Tibial nerve (tissue), 4 donors: ENCODE data around the gene ATP5MC3. TPM values are rescaled to one million over a fixed set of nuclear protein-coding genes. Genes with fewer than 3 reads are reported as not detected.

Experiments
- DNase-seq, 2 donors: peaks; one replicate each; pipeline ENCODE4 v3.0.0-alpha.2; 2019; ENCODE audit warnings: low spot score in 2 of 2
- H3K27ac ChIP-seq, 4 donors: fragments of 200-600 bp; sonication (generic) in 3 of 4; one replicate each; pipeline ENCODE4 v1.5.1; 2017 to 2019; ENCODE audit warnings: mild to moderate bottlenecking in 1 of 4
- H3K27me3 ChIP-seq, 2 donors: fragments of 200-600 bp; sonication (generic) in 1 of 2; one replicate each; pipeline versions ENCODE4 v1.5.1 to v1.6.0; 2017 to 2019
- H3K36me3 ChIP-seq, 3 donors: fragments of 200-600 bp; sonication (generic); one replicate each; pipeline ENCODE4 v1.5.1; 2018 to 2019
- H3K4me1 ChIP-seq, 4 donors: fragments of 200-600 bp; sonication (generic) in 3 of 4; one replicate each; pipeline ENCODE4 v1.5.1; 2017 to 2019
- H3K4me3 ChIP-seq, 4 donors: fragments of 200-600 bp; sonication (generic) in 3 of 4; one replicate each; pipeline ENCODE4 v1.5.1; 2017 to 2019; ENCODE audit warnings: mild to moderate bottlenecking in 1 of 4, moderate library complexity in 1 of 4
- H3K9me3 ChIP-seq, 4 donors: fragments of 200-600 bp; sonication (generic) in 3 of 4; one replicate each; pipeline ENCODE4 v1.5.1; 2017 to 2019
- EP300 ChIP-seq, 2 donors: sonication (generic); formaldehyde crosslinking; IDR thresholded peaks; one replicate each; pipeline ENCODE4 v1.6.1; 2017; ENCODE audit warnings: antibody characterized with exemption in 2 of 2, mild to moderate bottlenecking in 1 of 2
- POLR2A ChIP-seq, 2 donors: fragments of 450-650 bp; IDR thresholded peaks; one replicate each; pipeline ENCODE4 v1.6.1; 2017; ENCODE audit warnings: antibody characterized with exemption in 2 of 2, mild to moderate bottlenecking in 2 of 2, moderate library complexity in 2 of 2
- WGBS, 2 donors: methylation state at CpG; one replicate each; pipeline ENCODE4 v1.1.5; 2018; 5-methylcytosine and 5-hydroxymethylcytosine counted together
- total RNA-seq, 4 donors: library from RNA; depleted of rRNA; stranded (reverse); fragments of >200 nt; gene quantifications; one replicate each; pipeline ENCODE4 v1.1.0, GENCODE V29; 2016
- TF ChIP-seq, protein P1 (sequence below), 5 experiments: fragments of 200-600 bp in 3 of 5; fragments of 450-650 bp in 2 of 5; sonication (generic) in 3 of 5; IDR thresholded peaks; one replicate each; pipeline ENCODE4 v1.5.1; 2016 to 2019; ENCODE audit warnings: antibody characterized with exemption in 5 of 5, mild to moderate bottlenecking in 3 of 5, moderate library complexity in 2 of 5

The ATP5MC3 gene
- total RNA-seq, 4 donors from 2014 or later: 47.3 to 103 (median 74.2) TPM

- Histone ChIP-seq H3K36me3 (no peaks in the 10 kb centered on the region), H3K4me1 (peaks cover 0 to 38% (median 3%) of the 10 kb centered on the region in 4 donors)
- 96 to 98% methylated on average over 8 of the region's 8 CpGs for WGBS, 2 donors
These were observed 17.3 kb downstream of the ATP5MC3 start for GRCh38 chr2:175164235-175164634.

GRCh38 chr2:175158894-175159293 lies 22.6 kb downstream of the ATP5MC3 start:
- H3K9me3 ChIP-seq: no peaks in the 10 kb centered on the region
- DNase-seq: no peak
- no peak overlapping the region for H3K4me3 ChIP-seq
- WGBS, 2 donors: 85% methylated on average over 4 of the region's 4 CpGs
- H3K27ac ChIP-seq: no peak overlapping the region
- no peaks in the 10 kb centered on the region for H3K36me3 ChIP-seq
- no peak for TF ChIP-seq EP300 (IDR thresholded peaks at IDR 0.05)
- no peak for TF ChIP-seq POLR2A (IDR thresholded peaks at IDR 0.05)
- TF ChIP-seq, protein P1, sequence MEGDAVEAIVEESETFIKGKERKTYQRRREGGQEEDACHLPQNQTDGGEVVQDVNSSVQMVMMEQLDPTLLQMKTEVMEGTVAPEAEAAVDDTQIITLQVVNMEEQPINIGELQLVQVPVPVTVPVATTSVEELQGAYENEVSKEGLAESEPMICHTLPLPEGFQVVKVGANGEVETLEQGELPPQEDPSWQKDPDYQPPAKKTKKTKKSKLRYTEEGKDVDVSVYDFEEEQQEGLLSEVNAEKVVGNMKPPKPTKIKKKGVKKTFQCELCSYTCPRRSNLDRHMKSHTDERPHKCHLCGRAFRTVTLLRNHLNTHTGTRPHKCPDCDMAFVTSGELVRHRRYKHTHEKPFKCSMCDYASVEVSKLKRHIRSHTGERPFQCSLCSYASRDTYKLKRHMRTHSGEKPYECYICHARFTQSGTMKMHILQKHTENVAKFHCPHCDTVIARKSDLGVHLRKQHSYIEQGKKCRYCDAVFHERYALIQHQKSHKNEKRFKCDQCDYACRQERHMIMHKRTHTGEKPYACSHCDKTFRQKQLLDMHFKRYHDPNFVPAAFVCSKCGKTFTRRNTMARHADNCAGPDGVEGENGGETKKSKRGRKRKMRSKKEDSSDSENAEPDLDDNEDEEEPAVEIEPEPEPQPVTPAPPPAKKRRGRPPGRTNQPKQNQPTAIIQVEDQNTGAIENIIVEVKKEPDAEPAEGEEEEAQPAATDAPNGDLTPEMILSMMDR (IDR thresholded peaks at IDR 0.05): no peak
- peaks cover 0 to 16% (median 3%) of the 10 kb centered on the region in 4 donors for H3K4me1 ChIP-seq
- H3K27me3 ChIP-seq: no peaks in the 10 kb centered on the region

More at GRCh38 chr2:175164235-175164634, 17.3 kb downstream of the ATP5MC3 start:
- no peaks in the 10 kb centered on the region for H3K27me3 ChIP-seq
- H3K9me3 ChIP-seq: no peaks in the 10 kb centered on the region
- no peak for TF ChIP-seq EP300 (IDR thresholded peaks at IDR 0.05)
- TF ChIP-seq, protein P1 (IDR thresholded peaks at IDR 0.05): no peak
- H3K4me3 ChIP-seq: no peak overlapping the region
- no peak for DNase-seq
- H3K27ac ChIP-seq: no peak overlapping the region

GRCh38 chr2:175156534-175156933 lies 25.0 kb downstream of the ATP5MC3 start:
- TF ChIP-seq POLR2A (IDR thresholded peaks at IDR 0.05): no peak
- TF ChIP-seq, protein P1 (IDR thresholded peaks at IDR 0.05): no peak
- no peak for TF ChIP-seq EP300 (IDR thresholded peaks at IDR 0.05)
- 62 to 73% methylated on average over 5 of the region's 5 CpGs for WGBS, 2 donors

GRCh38 chr2:175154661-175155082 lies 26.8 kb downstream of the ATP5MC3 start:
- Histone ChIP-seq H3K4me3 (no peak overlapping the region), H3K36me3 (peaks cover 0 to under 1% (median 0%) of the 10 kb centered on the region in 3 donors), H3K4me1 (peaks cover 0 to 12% (median 3%) of the 10 kb centered on the region in 4 donors), H3K27me3 (no peaks in the 10 kb centered on the region), H3K9me3 (no peaks in the 10 kb centered on the region), H3K27ac (no peak overlapping the region)
- TF ChIP-seq, protein P1 (IDR thresholded peaks at IDR 0.05): no peak
- DNase-seq: no peak

More at GRCh38 chr2:175156534-175156933, 25.0 kb downstream of the ATP5MC3 start:
- Histone ChIP-seq H3K9me3 (no peaks in the 10 kb centered on the region), H3K4me1 (peaks cover 0 to 21% (median 3%) of the 10 kb centered on the region in 4 donors), H3K27ac (no peak overlapping the region), H3K36me3 (no peaks in the 10 kb centered on the region), H3K4me3 (no peak overlapping the region), H3K27me3 (no peaks in the 10 kb centered on the region)
- DNase-seq: no peak

DNA sequence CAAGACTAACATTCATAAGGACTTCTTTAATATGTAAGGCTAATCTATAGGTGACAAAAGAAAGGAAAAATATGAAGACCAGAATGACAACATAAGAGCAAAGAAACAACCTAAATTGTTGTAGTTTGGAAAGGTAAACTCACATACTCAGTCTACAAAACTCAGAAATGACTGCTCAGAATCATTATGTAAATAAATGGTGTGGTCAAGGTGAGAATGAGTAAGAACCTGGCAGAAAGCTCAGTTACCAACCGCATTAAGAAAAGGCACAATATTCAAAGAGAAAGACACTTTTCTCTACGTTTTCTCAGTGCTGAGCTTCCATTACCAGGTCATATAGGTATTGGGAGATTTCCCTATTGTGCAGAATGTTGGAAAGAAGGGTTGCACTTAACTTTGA lies 29.3 kb downstream of the ATP5MC3 start:
- Histone ChIP-seq H3K4me3 (no peak overlapping the region), H3K4me1 (peaks cover 0 to 35% (median 3%) of the 10 kb centered on the region in 4 donors), H3K27me3 (no peaks in the 10 kb centered on the region), H3K9me3 (no peaks in the 10 kb centered on the region), H3K27ac (no peak overlapping the region), H3K36me3 (peaks cover 0 to 4% (median 0%) of the 10 kb centered on the region in 3 donors)
- DNase-seq: no peak
- 87 to 89% methylated on average over 2 of the region's 2 CpGs for WGBS, 2 donors
- TF ChIP-seq EP300 (IDR thresholded peaks at IDR 0.05) (no peak), POLR2A (IDR thresholded peaks at IDR 0.05) (no peak)

GRCh38 chr2:175151791-175152190 lies 29.7 kb downstream of the ATP5MC3 start:
- Histone ChIP-seq H3K4me3 (no peak overlapping the region), H3K27ac (no peak overlapping the region), H3K4me1 (peaks cover 0 to 35% (median 3%) of the 10 kb centered on the region in 4 donors), H3K9me3 (no peaks in the 10 kb centered on the region), H3K36me3 (peaks cover 0 to 4% (median 0%) of the 10 kb centered on the region in 3 donors), H3K27me3 (no peaks in the 10 kb centered on the region)
- DNase-seq: no peak
- TF ChIP-seq POLR2A (IDR thresholded peaks at IDR 0.05): no peak
- TF ChIP-seq, protein P1 (IDR thresholded peaks at IDR 0.05): no peak
- TF ChIP-seq EP300 (IDR thresholded peaks at IDR 0.05): no peak
- WGBS, 2 donors: 79 to 88% methylated on average over 1 of the region's 1 CpG
